GM10847 (cell line): ENCODE data around the gene TBL1XR1.

ENCODE experiments used
- POLR2A ChIP-seq: IDR thresholded peaks from 2 replicates; pipeline ENCODE4 v1.6.1; 2011; ENCODE audit not compliant: insufficient read length; ENCODE audit errors: extremely low read depth

TBL1XR1 gene

GRCh38 chr3:177168431-177168830 is 28.9 kb downstream of the TBL1XR1 start:
- no peak for TF ChIP-seq POLR2A

GRCh38 chr3:177162742-177163141 is 34.5 kb downstream of the TBL1XR1 start:
- no peak for TF ChIP-seq POLR2A

- TF ChIP-seq POLR2A: no peak
These were observed 38.8 kb downstream of the TBL1XR1 start for GRCh38 chr3:177158461-177158860.

GRCh38 chr3:177157492-177157891 is 39.8 kb downstream of the TBL1XR1 start:
- no peak for TF ChIP-seq POLR2A

- no peak for TF ChIP-seq POLR2A
These were observed 42.5 kb downstream of the TBL1XR1 start for GRCh38 chr3:177154733-177155132.

- no peak for TF ChIP-seq POLR2A
These were observed 46.2 kb downstream of the TBL1XR1 start for GRCh38 chr3:177150970-177151627.

- TF ChIP-seq POLR2A: no peak
These were observed 46.9 kb downstream of the TBL1XR1 start for GRCh38 chr3:177150218-177150916.

- no peak for TF ChIP-seq POLR2A
These were observed 48.2 kb downstream of the TBL1XR1 start for GRCh38 chr3:177149106-177149505.

- no peak for TF ChIP-seq POLR2A
These were observed 49.5 kb downstream of the TBL1XR1 start for GRCh38 chr3:177147790-177148189.

GRCh38 chr3:177146646-177147045 is 50.6 kb downstream of the TBL1XR1 start:
- TF ChIP-seq POLR2A: no peak

- TF ChIP-seq POLR2A: no peak
These were observed 51.3 kb downstream of the TBL1XR1 start for GRCh38 chr3:177145954-177146353.

- TF ChIP-seq POLR2A: no peak
These were observed 51.9 kb downstream of the TBL1XR1 start for GRCh38 chr3:177145381-177145780.

- TF ChIP-seq POLR2A: no peak
These were observed 52.4 kb downstream of the TBL1XR1 start for GRCh38 chr3:177144922-177145321.

GRCh38 chr3:177141899-177142646 is 55.2 kb downstream of the TBL1XR1 start:
- TF ChIP-seq POLR2A: no peak

- no peak for TF ChIP-seq POLR2A
These were observed 55.8 kb downstream of the TBL1XR1 start for GRCh38 chr3:177141471-177141870.
